DMS53 treated with DMSO at 0.1 percent for 48 hours (cell line): ENCODE measurements around the gene CORO2B.
"Not testable (repeated sequence)": the region's sequence is repeated elsewhere in the genome, so short reads cannot be mapped to it uniquely, and the experiment has no call there.

ENCODE experiments used
- DNase-seq: peaks from one replicate; lab custom pipeline; 2025; ENCODE audit not compliant: unreplicated experiment; lab: John Stamatoyannopoulos, UW

CORO2B gene

GRCh38 chr15:68719672-68720071 lies 140.9 kb downstream of the CORO2B start:
- DNase-seq = no peak

GRCh38 chr15:68721886-68722285 lies 143.1 kb downstream of the CORO2B start:
- no peak for DNase-seq

DNA sequence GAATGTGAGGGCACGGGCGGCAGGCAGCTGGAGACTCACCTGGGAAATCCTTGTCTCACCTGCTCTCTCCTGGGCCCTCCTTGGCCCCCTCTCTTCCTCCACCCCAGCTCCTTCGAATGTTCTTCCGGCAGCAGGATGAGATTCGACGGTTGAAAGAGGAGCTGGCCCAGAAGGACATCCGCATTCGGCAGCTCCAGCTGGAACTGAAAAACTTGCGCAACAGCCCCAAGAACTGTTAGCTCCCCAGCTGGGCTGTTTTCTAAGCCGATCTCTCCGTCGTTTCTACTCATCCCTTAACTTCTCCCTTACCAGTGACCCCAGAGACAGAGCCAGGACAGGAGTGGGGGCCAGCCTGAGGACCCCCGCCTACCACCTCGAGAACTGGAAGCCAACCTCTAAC lies 146.9 kb downstream of the CORO2B start:
- DNase-seq = no peak

- DNase-seq = no peak
These were observed 147.5 kb downstream of the CORO2B start for GRCh38 chr15:68726246-68726645.

GRCh38 chr15:68729789-68730411 lies 151.1 kb downstream of the CORO2B start:
- no peak for DNase-seq

- no peak for DNase-seq
These were observed 151.7 kb downstream of the CORO2B start for GRCh38 chr15:68730471-68730919.

DNA sequence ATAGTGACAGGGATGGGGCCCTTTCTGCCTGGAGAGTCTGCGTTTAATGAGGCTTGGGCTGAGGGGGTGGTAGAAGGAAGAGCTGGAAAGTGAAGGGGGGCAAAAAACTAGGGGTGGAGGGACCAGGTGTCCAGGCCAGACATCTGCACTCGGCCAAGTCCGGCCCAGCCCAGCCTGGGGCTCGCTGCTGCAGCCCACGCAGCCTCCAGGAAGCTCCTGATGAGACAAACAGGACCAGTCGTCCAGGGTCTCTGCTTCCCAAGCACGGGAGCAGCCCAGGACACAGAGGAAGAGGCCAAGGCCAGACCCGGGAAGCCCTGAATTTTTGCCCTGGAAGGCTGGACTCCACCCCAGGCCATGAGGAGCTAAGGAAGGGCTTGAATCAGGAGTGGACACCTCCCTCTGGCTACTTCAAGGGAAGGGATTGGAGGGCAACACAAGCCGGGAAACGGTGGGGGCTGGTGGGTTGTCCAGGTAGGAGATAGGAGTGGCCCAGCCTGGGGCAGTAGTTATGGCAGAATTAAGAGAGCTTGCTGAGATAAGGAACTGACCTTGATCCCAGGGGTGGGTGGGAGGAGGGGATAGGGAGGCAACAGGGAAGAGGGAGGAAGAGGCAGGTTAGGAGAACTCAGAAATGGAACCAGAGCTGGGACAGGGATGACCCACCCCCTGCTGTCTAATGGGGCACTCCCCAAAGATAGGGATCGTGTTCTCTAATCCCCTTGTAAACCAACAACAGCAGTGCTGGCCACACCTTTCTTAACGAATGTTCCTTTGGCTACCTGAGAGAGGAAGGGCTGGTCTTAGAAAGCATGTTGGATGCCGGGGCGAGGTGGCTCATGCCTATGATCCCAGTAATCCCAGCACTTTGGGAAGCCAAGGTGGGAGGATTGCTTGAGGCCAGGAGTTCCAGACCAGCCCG lies 152.4 kb downstream of the CORO2B start:
- no peak for DNase-seq

GRCh38 chr15:68732451-68732850 lies 153.7 kb downstream of the CORO2B start:
- DNase-seq = no peak

GRCh38 chr15:68733666-68734065 lies 154.9 kb downstream of the CORO2B start:
- DNase-seq = no peak

- no peak for DNase-seq
These were observed 155.6 kb downstream of the CORO2B start for GRCh38 chr15:68734352-68734751.

GRCh38 chr15:68734881-68735280 lies 156.1 kb downstream of the CORO2B start:
- DNase-seq = no peak

GRCh38 chr15:68735610-68736009 lies 156.8 kb downstream of the CORO2B start:
- DNase-seq = no peak

- DNase-seq = no peak
These were observed 160.7 kb downstream of the CORO2B start for GRCh38 chr15:68739390-68740080.

GRCh38 chr15:68743256-68743655 lies 164.5 kb downstream of the CORO2B start:
- DNase-seq = no peak

GRCh38 chr15:68749365-68749764 lies 170.6 kb downstream of the CORO2B start:
- DNase-seq = no peak

GRCh38 chr15:68749793-68750192 lies 171.0 kb downstream of the CORO2B start:
- no peak for DNase-seq

DNA sequence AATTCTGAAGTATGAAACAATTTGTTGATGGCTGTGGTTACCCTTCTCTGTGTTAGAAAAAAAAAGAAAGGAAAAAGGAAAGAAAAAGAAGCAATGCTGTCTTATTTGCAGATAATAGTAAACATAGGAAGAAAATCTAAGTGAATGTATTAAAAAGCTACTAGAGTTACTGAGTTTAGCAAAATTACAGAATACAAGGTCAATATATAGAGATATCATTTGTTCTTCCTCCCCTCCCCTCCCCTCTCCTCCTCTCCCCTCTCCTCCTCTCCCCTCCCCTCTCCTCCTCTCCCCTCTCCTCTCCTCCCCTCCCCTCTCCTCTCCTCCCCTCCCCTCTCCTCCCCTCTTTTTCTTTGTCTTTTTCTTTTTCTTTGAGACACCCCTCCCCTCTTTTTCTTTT lies 172.8 kb downstream of the CORO2B start:
- no peak for DNase-seq

DNA sequence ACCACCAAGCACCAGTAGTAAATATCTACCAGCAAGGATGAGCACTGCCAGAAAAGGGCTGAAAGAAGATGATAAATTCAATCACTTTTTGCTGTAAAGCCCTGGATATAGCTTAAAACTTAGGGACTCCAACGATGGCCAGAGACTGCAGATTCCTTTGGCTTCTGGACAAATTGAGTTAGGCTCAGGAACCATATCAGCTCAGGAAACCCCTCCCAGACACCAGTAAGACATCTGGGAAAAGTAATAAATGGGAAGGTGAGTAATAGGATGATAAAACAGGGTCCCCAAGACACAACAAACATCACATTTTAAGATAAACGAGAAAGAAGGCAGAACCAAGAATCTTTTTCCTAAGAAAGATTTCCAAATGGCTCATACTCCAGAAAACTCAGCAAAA lies 176.9 kb downstream of the CORO2B start:
- DNase-seq = no peak

DNA sequence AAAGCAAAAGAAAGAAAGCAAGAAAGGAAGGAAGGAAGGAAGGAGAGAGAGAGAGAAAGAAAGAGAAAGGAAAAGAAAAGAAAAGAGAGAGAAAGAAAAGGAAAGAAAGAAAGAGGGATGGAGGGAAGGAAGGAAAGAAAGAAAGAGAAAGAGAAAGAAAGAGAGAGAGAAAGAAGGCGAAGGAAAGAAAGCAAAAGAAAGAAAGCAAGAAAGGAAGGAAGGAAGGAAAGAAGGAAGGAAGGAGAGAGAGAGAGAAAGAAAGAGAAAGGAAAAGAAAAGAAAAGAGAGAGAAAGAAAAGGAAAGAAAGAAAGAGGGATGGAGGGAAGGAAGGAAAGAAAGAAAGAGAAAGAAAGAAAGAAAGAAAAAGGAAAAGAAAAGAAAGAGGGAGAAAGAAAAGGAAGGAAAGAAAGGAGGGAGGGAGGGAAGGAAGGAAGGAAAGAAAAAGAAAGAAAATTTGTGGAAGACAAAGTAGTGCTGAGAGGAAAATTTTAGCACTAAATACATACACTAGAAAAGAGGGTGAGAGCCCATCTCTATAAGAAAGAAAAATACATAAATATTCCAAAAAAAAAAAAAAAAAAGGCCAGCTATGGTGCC lies 181.3 kb downstream of the CORO2B start:
- DNase-seq = not testable (repeated sequence)

GRCh38 chr15:68763063-68763462 lies 184.3 kb downstream of the CORO2B start:
- DNase-seq = no peak

GRCh38 chr15:68764090-68764489 lies 185.3 kb downstream of the CORO2B start:
- DNase-seq = no peak
